ENCODE measurements around the gene ALG14.

DNA sequence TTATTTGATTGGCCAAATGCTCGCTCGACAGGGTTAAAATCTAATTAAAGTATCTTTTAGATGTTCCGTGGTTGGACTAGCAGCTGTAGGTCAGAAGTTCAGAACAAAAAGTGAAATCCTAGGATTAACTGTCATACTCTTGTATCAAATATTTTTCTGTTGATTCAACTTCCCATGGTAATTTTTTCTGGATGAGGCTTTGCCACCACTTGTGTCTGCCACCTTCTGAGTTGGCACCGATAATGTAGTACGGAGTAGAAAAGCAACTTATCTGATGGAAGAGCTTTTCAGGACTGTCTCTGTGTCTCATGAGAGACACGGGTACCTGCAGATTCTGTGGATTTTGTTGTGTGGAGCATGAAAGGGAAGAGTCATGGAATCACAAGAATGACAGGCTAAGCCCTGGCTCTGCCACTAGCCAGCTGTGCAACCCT is 101.2 kb downstream of the ALG14 start:
- TF ChIP-seq BHLHE40 (IDR thresholded peaks at IDR 0.05; ENCODE audit: borderline replicate concordance) (no peak), SP1 (IDR thresholded peaks at IDR 0.05) (no peak), FOXA1 (IDR thresholded peaks at IDR 0.05) (no peak), TARDBP (IDR thresholded peaks at IDR 0.05) (no peak), LEF1 (IDR thresholded peaks at IDR 0.05; ENCODE audit: borderline replicate concordance) (no peak), FOXK2 (IDR thresholded peaks at IDR 0.05) (no peak), SUZ12 (IDR thresholded peaks at IDR 0.05) (no peak), CTBP1 (IDR thresholded peaks at IDR 0.05; ENCODE audit: borderline replicate concordance) (no peak)
